GM19468 (cell line): ENCODE data around the gene SETBP1.
A peak's percentile ranks its signal among the peaks of the same experiment; 100 is the strongest.

Source experiments
- ATAC-seq: cut with Tn5 transposase; IDR thresholded peaks from one replicate; pipeline ENCODE4 v1.9.1; 2021; ENCODE audit warnings: mild to moderate bottlenecking, moderate library complexity, moderate number of reproducible peaks; ENCODE audit not compliant: unreplicated experiment; ENCODE audit errors: extremely low read depth

SETBP1 gene

GRCh38 chr18:44678725-44679055 is 2.0 kb upstream of the SETBP1 start:
- ATAC-seq, result no peak

- peak; percentile 67 for ATAC-seq
Measured at GRCh38 chr18:44679056-44679913, 1.4 kb upstream of the SETBP1 start.

GRCh38 chr18:44679914-44680272 is 795 bp upstream of the SETBP1 start:
- ATAC-seq, result no peak

- no peak for ATAC-seq
Measured at GRCh38 chr18:44681076-44681970, 635 bp downstream of the SETBP1 start.

GRCh38 chr18:44682201-44682870 is 1.6 kb downstream of the SETBP1 start:
- ATAC-seq, result no peak

GRCh38 chr18:44682871-44683221 is 2.2 kb downstream of the SETBP1 start:
- no peak for ATAC-seq

GRCh38 chr18:44683556-44683955 is 2.9 kb downstream of the SETBP1 start:
- ATAC-seq, result no peak

- ATAC-seq, result no peak
Measured at GRCh38 chr18:44685296-44685695, 4.6 kb downstream of the SETBP1 start.

GRCh38 chr18:44686156-44686555 is 5.5 kb downstream of the SETBP1 start:
- ATAC-seq, result no peak

GRCh38 chr18:44687421-44687820 is 6.7 kb downstream of the SETBP1 start:
- no peak for ATAC-seq

- ATAC-seq, result no peak
Measured at GRCh38 chr18:44689736-44690135, 9.0 kb downstream of the SETBP1 start.

- no peak for ATAC-seq
Measured at GRCh38 chr18:44691148-44691925, 10.6 kb downstream of the SETBP1 start.

GRCh38 chr18:44693030-44693784 is 12.5 kb downstream of the SETBP1 start:
- ATAC-seq, result no peak

- ATAC-seq, result no peak
Measured at GRCh38 chr18:44695503-44695902, 14.8 kb downstream of the SETBP1 start.

- ATAC-seq, result no peak
Measured at GRCh38 chr18:44696892-44697291, 16.2 kb downstream of the SETBP1 start.

GRCh38 chr18:44697315-44697714 is 16.6 kb downstream of the SETBP1 start:
- ATAC-seq, result no peak

- no peak for ATAC-seq
Measured at GRCh38 chr18:44698518-44698917, 17.8 kb downstream of the SETBP1 start.

GRCh38 chr18:44699572-44700261 is 19.0 kb downstream of the SETBP1 start:
- ATAC-seq, result no peak

- no peak for ATAC-seq
Measured at GRCh38 chr18:44700652-44701051, 20.0 kb downstream of the SETBP1 start.
